Right ventricle myocardium superior (tissue), 1 donor: ENCODE measurements around the gene F2R. TPM values are rescaled to one million over a fixed set of nuclear protein-coding genes. Genes with fewer than 3 reads are reported as not detected.

ENCODE experiments used
- ATAC-seq: fragments of 200-7000 bp; cut with Tn5 transposase; one replicate; pipeline ENCODE4 v1.9.1; 2020; ENCODE audit warnings: mild to moderate bottlenecking; ENCODE audit not compliant: poor library complexity
- DNase-seq: peaks from one replicate; pipeline ENCODE4 v3.0.0-alpha.2; 2020
- intact Hi-C: fragments of 100-400 bp; cut with DNase I; formaldehyde crosslinking; loops from one replicate; pipeline ENCODE4 v1.11.2; 2022
- total RNA-seq: library from RNA; stranded (reverse); fragmentation: NEBNext Ultra II Directional; extraction: Animal tissue kit (Norgen Biotek cat#: 25700); gene quantifications from one replicate; pipeline ENCODE4 v1.2.1, GENCODE V29; 2021
- donor health status: DM: no; HTN: yes; CAD: no; lungs with severe emphysema.

F2R gene
- total RNA-seq, 1 donor from 2014 or later: 5.3 TPM

- no peak for ATAC-seq
- intact Hi-C loops: no loop called here
- DNase-seq: no peak
Measured at GRCh38 chr5:76689321-76690036, 26.4 kb upstream of the F2R start.

- no peak for DNase-seq
- ATAC-seq: no peak
Measured at GRCh38 chr5:76690037-76690679, 25.8 kb upstream of the F2R start.

GRCh38 chr5:76690704-76691466 lies 25.0 kb upstream of the F2R start:
- no peak for DNase-seq
- intact Hi-C loops: no loop called here
- peak; percentile 15 for ATAC-seq

More at GRCh38 chr5:76690037-76690679, 25.8 kb upstream of the F2R start:
- intact Hi-C loops: no loop called here

- no peak for DNase-seq
- intact Hi-C loops: no loop called here
- no peak for ATAC-seq
Measured at GRCh38 chr5:76691467-76692273, 24.3 kb upstream of the F2R start.

- ATAC-seq: no peak
- no peak for DNase-seq
- intact Hi-C loops: no loop called here
Measured at GRCh38 chr5:76692274-76692540, 23.7 kb upstream of the F2R start.

GRCh38 chr5:76692651-76693050 lies 23.3 kb upstream of the F2R start:
- ATAC-seq (no peak), DNase-seq (no peak)
- intact Hi-C loops: no loop called here

GRCh38 chr5:76693141-76693540 lies 22.8 kb upstream of the F2R start:
- intact Hi-C loops: no loop called here
- no peak for ATAC-seq
- DNase-seq: no peak

GRCh38 chr5:76694317-76694716 lies 21.6 kb upstream of the F2R start:
- intact Hi-C loops: no loop called here
- no peak for ATAC-seq

GRCh38 chr5:76695346-76695745 lies 20.6 kb upstream of the F2R start:
- DNase-seq: no peak
- intact Hi-C loops: no loop called here
- no peak for ATAC-seq

More at GRCh38 chr5:76694317-76694716, 21.6 kb upstream of the F2R start:
- DNase-seq: no peak

- ATAC-seq (no peak), DNase-seq (no peak)
- intact Hi-C loops: no loop called here
Measured at GRCh38 chr5:76696251-76696650, 19.7 kb upstream of the F2R start.

- no peak for ATAC-seq
- intact Hi-C loops: no loop called here
Measured at GRCh38 chr5:76697670-76698069, 18.3 kb upstream of the F2R start.

GRCh38 chr5:76700571-76700970 lies 15.4 kb upstream of the F2R start:
- no peak for ATAC-seq
- no peak for DNase-seq
- intact Hi-C loops: no loop called here

More at GRCh38 chr5:76697670-76698069, 18.3 kb upstream of the F2R start:
- no peak for DNase-seq

GRCh38 chr5:76701298-76701697 lies 14.6 kb upstream of the F2R start:
- no peak for DNase-seq
- ATAC-seq: no peak
- intact Hi-C loops: no loop called here

- intact Hi-C loops: no loop called here
Measured at GRCh38 chr5:76703707-76704106, 12.2 kb upstream of the F2R start.

GRCh38 chr5:76704131-76704663 lies 11.7 kb upstream of the F2R start:
- intact Hi-C loops: no loop called here
- ATAC-seq: no peak
- DNase-seq: no peak

More at GRCh38 chr5:76703707-76704106, 12.2 kb upstream of the F2R start:
- ATAC-seq (no peak), DNase-seq (no peak)

- ATAC-seq (no peak), DNase-seq (no peak)
- intact Hi-C loops: no loop called here
Measured at GRCh38 chr5:76705574-76705973, 10.4 kb upstream of the F2R start.

- no peak for DNase-seq
- intact Hi-C loops: no loop called here
Measured at GRCh38 chr5:76709762-76710161, 6.2 kb upstream of the F2R start.

GRCh38 chr5:76710991-76711390 lies 4.9 kb upstream of the F2R start:
- DNase-seq (no peak), ATAC-seq (no peak)
- intact Hi-C loops: no loop called here

More at GRCh38 chr5:76709762-76710161, 6.2 kb upstream of the F2R start:
- ATAC-seq: no peak
